ENCODE results near the gene POU6F2.

GRCh38 chr7:39198556-39198955, 220.8 kb downstream of the POU6F2 start:
- TF ChIP-seq CTCF (IDR thresholded peaks at IDR 0.05) (no peak), EZH2 (IDR thresholded peaks at IDR 0.05; ENCODE audit: borderline replicate concordance, insufficient read depth, low read depth, low read length, poor library complexity, severe bottlenecking) (no peak)
